HG02973 (cell line): Measurements from ENCODE around the gene OTOP2.

Source experiments
- ATAC-seq: cut with Tn5 transposase; IDR thresholded peaks from one replicate; pipeline ENCODE4 v1.9.1; 2021; ENCODE audit warnings: moderate library complexity; ENCODE audit not compliant: unreplicated experiment

The OTOP2 gene, protein sequence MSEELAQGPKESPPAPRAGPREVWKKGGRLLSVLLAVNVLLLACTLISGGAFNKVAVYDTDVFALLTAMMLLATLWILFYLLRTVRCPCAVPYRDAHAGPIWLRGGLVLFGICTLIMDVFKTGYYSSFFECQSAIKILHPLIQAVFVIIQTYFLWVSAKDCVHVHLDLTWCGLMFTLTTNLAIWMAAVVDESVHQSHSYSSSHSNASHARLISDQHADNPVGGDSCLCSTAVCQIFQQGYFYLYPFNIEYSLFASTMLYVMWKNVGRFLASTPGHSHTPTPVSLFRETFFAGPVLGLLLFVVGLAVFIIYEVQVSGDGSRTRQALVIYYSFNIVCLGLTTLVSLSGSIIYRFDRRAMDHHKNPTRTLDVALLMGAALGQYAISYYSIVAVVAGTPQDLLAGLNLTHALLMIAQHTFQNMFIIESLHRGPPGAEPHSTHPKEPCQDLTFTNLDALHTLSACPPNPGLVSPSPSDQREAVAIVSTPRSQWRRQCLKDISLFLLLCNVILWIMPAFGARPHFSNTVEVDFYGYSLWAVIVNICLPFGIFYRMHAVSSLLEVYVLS

DNA sequence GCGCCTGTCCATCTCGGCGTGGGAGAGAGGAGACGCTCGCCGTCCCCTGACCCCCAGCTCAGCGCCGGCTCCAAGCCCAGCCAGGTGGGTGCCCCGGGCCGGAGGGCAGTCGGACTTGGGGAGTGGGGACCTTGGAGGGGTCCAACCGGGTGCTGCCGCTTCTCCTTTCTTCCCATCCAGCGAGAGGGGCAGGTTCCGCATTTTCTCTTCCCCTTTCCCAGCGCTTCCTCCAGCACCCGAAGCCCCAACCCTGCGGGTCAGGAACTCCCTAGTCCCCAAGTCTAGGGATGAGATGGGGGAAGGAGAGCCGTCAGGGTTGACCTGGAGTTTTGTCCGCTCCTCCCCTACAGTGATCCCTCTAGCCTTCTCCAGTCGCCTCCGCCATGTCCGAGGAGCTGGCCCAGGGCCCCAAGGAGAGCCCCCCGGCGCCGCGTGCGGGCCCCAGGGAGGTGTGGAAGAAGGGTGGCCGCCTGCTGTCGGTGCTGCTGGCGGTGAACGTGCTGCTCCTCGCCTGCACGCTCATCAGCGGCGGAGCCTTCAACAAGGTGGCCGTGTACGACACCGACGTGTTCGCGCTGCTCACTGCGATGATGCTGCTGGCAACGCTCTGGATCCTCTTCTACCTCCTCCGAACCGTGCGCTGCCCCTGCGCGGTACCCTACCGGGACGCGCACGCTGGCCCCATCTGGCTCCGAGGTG lies at the start of gene OTOP2:
OTOP2 (plus strand) TSS at position 24 of the 699 bp plus-strand sequence; CDS start at position 384, 360 bp downstream.
- no peak for ATAC-seq

DNA sequence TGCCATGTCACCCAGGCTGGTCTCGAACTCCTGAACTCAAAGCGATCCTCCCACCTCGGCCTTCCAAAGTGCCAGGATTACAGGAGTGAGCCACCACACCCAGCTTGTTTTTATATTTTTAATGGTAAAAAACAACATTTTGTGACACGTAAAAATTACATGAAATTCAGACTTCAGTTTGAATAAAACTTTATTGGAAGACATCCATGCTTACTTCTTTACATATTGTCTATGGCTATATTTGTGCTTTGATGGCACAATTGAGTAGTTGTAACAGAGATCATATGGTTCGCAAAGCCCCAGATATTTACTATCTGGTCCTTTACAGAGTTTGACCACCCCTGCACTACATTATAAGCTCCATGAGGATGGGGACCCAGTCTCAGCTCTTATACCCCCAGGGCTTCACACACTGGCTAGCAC lies 49.4 kb upstream of the OTOP2 start:
- no peak for ATAC-seq

DNA sequence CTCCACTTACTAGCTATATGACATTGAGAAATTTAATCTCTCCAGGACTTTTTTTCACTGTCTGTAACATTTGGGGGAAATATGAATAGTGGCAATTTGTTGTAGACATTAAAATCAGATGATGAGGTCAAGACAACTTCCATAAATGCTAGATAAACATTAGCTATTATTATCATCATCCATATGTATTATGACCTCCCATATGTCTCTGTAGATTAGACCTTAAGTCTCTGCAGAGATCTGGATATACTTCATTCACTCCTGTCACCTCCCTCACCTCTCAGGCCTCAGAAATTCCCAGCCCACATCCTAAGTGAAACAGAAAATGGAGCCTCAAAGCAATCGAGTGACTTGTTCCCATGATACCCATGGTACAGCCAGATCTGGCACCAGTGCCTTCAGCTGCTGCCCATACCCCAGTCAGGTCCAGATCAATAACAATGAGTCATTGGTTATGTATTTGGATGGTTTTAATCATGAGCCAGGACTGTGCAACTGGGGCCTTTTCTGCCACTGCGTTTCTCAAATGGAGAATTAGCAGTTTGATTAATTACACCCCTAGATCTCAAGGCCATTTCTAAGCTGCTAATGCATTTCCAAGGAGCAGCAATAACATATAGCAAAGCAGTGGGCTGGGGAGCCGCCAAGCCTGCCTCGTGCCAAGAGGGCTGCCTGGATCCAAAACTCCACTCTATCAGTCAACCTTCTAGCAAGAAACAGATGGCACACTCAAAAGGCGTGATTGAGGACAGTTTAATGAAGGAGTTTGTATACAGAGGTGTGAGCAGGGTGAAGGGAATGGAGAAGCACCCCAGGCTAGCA lies 48.7 kb upstream of the OTOP2 start:
- no peak for ATAC-seq

DNA sequence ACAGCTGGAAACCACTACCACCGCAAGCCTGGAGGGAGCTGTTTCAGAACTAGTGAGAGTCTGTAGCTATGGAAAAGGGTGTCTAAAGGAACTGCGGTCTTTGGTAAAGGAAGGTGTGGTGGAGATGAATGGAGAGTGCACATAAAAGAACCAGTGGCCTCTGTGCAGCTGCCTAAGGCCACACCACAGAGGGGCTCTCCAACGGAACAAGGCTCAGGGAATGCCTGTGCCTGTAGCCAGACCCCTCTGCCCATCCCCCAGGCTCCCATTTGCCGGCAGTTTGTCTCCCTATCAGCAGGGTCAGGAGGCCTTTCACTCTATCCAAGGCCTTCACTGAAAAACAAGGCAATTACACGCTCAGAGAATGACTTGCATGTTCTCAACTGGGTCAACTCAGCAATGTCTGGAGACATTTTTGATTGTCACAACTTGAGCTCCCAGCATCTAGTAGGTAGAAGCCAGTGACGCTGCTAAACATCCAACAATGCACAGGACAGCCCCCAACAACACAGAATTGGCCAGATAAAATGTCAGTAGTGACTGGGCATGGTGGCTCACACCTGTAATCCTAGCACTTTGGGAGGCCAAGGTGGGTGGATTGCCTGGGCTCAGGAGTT lies 48.0 kb upstream of the OTOP2 start:
- ATAC-seq, result no peak

DNA sequence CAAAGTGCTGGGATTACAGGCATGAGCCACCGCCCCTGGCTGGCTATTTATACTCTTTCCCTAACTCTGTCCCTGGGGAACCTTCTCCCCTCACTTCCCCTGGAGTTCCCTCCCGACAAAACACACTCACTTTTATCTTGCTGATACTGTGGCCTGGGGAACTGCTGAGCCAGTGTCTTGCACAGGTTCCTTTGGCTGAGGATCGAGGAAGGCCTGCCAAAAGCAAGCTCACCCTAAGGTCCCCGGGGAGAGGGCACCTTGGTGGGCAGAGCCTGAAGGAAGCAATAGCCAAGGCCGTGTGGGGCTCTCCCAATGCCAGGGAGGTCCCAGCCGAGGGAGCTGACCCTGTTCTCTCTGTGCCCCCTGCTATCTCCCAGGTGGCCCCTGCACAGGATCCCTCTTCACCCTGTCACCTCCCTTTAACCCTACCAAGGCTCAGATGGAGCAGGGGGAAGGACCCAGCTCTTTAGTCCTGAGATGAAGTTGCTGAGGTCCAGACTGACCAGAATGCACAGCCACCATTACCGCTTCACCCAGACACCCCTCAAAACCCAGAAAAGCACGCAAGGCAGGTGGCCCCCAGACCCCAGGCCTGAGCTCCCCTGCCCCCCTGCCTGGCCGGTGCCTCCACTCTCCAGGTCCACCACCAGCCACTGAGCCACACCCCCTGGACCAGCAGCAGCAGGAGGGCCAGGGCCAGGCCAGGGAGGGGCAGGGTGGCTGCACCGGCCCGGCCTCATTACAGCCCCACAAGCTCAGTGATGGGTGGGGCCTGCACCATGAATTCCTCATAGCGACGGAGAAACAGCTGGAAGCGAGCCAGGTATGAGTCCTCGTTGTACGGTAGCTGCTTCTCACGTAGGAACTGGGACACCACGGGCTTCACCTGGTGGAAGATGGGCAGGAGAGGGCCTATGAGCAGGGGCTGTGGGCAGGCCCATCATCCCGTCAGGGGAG lies 46.2 kb upstream of the OTOP2 start:
- ATAC-seq, result no peak

DNA sequence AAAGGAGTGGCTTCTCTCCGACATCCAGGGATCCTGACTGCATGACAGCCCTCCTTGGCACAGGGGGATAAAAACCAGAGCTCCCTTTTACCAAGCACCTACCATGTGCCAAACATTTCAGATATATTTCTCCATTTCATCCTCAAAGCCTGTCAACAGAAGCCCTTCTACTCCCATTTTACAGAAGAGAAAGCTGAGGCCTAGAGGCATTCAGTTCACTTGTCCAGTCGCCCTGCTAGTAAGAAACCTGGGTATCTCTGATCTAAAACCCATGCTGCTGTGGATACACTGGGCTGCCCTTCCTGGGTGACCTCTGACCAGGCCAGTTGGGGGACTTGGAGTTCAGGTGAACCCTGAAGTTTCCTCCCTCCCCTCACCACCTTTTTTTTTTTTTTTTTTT lies 45.4 kb upstream of the OTOP2 start:
- no peak for ATAC-seq

DNA sequence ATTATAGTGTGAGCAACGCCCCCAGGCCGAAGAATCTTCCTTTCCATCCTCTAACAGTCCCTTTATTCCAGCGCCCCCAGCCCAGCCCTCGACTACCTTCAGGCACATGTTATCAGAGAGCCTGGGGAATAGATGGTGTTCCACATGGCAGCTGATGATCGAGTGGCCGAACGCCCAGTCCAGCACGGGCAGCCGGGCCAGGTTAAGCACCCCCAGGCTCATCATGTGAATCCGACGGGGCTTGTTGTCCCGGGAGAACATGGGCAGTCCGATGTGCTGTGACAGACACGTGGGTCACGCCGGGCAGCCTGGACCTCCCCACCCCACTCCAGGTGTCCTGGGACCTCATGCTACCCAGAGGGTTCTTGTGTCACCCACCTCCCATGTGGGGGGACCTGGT lies 44.8 kb upstream of the OTOP2 start:
- no peak for ATAC-seq

DNA sequence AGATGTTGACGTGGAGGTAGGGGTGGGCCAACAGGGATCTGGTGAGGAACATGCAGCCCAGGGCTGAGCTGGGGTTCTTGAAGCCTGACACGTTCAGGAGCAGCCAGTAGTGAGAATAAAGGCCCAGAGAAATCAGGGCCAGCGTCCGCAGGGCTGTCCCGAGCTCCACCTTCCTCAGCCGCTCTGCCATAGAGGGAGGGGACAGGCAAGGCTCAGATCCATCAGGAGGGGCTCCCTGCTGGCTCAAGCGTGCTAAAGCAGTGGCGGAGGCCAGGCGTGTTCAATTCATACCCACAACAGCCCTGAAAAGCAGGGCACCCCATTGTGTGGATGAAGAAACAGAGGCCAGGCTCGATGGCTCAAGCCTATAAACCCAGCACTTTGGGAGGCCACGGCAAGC lies 43.0 kb upstream of the OTOP2 start:
- no peak for ATAC-seq

DNA sequence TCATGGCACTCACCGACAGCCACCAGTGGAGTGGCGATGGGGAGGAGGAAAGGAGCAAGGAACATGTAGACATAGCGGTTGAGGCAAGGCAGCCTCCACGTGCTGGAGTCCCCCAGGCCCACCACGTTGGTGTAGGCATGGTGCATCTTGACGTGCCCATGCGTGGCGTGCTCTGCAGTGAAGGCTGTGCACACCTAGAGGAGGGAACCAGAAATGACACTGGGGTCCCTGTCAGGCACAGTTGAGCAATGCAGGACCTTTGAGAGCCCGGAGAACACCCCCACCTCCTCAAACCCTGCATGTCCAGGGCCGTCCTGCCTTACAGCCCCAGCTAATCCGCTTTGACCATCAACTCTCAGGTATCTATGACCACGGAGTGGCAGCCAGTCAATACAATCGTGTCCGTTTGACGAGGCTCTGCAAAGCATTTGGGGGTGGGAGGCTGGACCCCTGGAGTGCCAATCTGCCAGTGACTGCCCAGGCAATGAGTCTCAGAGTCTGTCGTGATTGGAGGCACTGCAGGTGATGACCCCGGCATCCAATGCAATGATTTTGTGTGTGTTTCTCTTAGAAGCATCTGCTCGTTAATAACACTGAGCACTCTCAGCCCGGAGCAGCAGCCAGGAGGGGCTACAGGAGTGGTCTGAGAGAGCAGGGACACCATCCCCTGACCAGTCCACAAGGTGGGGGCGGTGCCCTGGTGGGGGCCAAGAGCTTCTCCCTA lies 41.4 kb upstream of the OTOP2 start:
- ATAC-seq, result no peak

DNA sequence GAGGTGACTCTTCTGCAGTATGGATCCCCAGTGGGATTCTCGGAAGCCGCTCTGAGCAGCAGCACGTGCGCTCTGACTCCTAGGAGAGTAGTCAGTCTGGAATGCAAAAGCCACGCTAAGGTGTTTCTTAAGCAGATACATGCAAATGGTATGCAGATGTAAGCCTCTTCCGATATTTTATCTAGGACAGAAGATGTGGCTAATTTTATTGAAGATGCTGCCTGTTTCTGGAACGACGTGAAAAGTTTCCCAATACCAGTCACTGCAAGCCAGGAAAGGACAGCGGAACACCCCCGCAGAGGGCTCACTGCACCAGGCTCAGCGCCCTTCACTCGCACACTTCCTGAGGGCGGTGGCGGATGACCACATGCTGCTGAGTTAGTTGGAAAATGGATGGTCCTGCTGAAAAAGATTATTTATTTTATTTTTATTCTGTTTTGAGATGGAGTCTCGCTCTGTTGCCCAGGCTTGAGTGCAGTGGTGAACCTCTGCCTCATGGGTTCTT lies 40.8 kb upstream of the OTOP2 start:
- no peak for ATAC-seq

DNA sequence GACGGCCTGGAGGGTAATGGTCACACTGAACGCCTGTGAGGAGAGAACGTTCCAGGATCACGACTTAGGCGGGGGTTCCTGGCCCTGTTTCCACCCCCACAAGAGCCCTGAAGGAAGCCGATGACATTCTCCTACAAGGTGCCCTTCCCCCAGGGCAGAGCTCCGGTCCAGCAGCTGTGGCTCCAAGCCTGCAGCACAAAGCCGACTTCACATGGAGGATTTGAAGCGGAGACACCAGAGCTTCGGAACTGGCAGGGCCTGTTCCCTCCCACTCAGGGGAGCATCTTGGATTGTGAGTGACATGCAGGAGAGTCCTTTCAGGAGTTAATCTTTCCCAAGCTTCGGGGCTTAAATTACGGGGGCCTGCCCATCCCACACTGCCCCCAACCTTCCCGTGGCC lies 35.6 kb upstream of the OTOP2 start:
- ATAC-seq, result no peak

DNA sequence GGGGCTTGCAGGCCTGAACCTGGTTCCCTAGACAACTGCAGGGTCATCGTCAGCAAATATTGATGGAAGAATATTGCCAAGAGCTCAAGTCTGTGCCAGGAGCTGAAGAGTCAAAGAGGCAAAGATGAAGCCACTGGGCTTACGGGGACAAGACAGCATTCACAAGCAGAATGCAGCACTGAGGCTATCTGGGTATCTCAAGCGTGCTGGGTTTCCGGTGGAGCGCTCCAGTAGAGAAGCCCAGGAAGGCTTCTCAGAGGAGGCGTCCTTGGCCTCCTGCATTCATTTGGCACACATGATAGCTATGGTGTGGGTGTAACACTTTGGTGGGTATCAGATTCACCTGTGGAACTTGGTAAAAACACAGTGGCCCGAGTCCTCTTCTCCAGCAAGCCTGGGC lies 33.5 kb upstream of the OTOP2 start:
- ATAC-seq, result no peak

DNA sequence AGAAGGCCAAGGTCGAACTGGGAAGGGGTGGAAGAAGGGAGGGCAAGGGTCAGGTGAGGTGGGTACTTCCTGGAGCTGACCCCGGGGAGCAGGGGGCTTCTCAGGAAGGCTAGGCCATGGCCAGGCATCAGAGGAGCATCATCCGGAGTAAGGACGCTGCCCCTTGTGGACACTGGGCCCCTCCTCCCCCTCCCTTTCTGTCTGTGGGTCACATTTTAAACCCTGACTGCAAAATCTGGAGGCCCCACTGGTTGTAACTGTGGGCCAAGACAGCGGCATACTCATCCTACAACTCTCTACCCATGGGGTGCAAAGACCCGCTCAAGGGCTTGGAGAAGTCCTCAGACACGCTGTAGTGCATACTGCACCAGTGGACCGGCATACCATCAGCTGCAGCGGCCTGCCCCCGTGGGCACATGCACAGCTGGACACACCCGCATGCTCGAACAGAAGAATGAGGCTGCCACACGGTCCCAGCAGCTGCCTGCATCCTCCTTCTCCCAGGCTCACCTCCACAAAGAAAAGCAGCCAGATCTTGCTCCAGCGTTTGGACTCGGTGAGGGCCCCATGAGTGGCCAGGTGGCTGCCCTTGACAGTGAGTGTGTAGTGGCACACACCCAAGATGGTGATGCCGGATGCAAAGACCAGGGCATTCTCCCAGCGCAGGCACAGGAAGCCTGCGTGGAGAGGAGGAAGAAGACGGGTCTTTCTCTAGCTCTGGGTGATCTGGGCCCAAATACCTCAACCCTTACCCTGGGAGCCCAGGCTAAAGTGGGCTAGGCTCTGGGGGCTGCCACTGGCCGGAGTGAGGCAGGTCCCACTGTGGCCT lies 31.8 kb upstream of the OTOP2 start:
- ATAC-seq, result no peak

DNA sequence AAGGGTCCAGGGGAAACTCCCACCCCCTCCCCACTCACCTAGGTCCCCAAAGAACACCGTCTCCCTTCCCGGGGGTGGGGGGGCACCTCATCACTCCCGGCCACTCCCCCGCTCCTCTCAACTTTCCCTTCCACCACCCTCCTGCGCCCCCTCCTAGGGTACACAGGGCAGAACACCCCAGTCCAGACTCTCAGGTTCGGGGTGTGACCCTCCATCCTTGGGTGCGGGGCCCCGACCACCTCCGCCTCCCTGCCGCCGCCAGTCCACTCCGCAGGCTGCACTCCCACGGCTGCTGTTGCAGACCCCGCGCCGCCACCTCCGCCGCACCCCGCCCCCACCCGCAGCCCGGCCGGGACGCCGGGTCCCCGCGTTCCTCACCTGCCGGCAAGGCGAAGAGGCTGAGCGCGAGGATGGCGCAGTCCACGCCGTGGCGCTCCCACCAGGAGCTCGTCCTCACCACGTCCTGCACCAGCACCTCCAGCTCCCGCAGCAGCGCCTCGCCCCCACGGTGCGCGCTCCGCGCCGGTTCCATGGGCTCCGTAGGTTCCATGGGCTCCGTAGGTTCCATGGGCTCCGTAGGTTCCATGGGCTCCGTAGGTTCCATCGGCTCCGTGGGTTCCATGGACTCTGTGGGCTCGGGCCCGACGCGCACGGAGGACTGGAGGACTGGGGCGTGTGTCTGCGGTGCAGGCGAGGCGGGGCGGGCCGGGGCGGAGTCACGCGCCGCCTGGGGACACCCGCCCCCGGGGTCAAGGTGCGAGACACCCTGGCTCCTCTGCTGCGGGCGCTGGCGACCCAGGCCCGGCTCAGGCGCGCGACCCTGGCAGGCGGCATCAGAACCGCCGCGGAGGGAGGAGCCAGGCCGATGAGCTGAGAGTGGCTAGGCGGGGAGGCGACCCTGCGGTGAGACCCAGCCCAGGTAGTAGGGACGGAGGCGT lies 30.8 kb upstream of the OTOP2 start, which contains the start of gene FADS6:
FADS6 (minus strand) TSS at position 660 of the 938 bp plus-strand sequence; CDS start at position 622, 38 bp downstream.
- ATAC-seq, result no peak

DNA sequence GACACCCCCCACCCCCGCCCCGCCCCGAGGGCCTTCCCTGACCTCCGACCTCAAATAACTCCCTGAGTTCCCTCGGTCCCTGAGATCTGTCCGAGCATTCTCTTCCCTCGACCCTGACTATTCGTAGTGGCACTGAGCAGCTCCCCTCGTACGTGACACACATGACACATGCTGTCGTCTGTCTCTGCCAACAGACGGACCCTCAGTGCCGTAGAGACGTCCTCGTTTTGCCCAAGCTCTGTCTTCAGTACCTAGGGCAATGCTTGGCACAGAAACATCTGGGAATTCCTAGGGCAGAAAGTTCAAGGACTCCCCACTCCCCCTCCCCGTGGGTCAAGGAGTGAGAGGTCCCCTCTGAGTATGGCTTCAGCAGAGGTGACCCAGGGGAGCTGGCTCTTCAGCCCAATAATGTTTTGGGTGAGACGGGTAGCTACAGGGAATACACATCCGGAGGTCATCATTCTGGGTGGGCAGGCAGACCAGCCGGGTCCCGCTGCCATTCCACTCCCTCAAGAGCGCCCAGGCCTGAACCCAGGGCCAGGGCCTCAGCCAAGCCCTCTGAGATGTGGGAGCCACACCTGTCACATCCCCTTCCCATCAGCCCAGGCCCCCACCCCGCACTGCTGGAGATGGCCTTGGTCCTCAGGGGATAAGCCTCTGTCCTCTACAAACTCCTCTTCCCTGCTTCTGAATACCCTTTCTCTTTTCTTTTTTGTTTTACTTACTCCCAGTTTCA lies 30.0 kb upstream of the OTOP2 start:
- no peak for ATAC-seq

DNA sequence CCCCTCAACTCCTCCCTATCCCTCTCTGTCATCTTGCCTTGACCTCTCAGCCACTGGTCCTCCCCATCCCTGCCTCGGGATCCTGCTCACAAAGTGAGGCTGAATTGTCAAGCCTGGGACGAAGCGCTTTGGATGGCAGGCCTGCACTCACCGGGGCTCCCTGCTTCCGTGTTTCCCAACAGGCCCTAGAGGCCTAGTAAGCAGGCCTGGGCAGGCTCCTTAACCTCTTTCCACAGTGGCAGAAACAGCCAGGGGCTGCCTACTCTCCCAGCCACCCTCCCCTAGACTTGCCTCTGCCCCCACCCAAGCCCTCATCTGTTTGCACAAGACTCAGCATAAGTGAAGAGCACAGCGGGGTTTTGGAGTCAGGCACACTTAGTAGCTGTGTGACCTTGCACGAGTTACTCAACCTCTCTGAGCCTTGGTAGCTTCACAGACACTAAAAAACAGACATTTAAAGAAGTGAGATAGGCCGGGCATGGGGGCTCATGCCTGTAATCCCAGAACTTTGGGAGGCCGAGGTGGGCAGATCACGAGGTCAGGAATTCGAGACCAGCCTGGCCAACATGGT lies 25.6 kb upstream of the OTOP2 start:
- no peak for ATAC-seq
